Suprapubic skin (tissue), 3 donors: ENCODE data around the gene CHRNB2.

ENCODE experiments used
- CTCF ChIP-seq, 2 donors: fragments of 200-600 bp in 1 of 2; fragments of 450-650 bp in 1 of 2; sonication (generic) in 1 of 2; IDR thresholded peaks; one replicate each; pipeline ENCODE4 v1.5.1; 2016 to 2019; ENCODE audit warnings: antibody characterized with exemption in 2 of 2, mild to moderate bottlenecking in 1 of 2, moderate library complexity in 1 of 2
- EP300 ChIP-seq: sonication (generic); formaldehyde crosslinking; IDR thresholded peaks from one replicate; pipeline ENCODE4 v1.6.1; 2017; ENCODE audit warnings: antibody characterized with exemption
- POLR2A ChIP-seq, 2 donors: fragments of 450-650 bp; IDR thresholded peaks; one replicate each; pipeline ENCODE4 v1.6.1; 2017; ENCODE audit warnings: antibody characterized with exemption in 2 of 2, mild to moderate bottlenecking in 2 of 2, moderate library complexity in 2 of 2

DNA sequence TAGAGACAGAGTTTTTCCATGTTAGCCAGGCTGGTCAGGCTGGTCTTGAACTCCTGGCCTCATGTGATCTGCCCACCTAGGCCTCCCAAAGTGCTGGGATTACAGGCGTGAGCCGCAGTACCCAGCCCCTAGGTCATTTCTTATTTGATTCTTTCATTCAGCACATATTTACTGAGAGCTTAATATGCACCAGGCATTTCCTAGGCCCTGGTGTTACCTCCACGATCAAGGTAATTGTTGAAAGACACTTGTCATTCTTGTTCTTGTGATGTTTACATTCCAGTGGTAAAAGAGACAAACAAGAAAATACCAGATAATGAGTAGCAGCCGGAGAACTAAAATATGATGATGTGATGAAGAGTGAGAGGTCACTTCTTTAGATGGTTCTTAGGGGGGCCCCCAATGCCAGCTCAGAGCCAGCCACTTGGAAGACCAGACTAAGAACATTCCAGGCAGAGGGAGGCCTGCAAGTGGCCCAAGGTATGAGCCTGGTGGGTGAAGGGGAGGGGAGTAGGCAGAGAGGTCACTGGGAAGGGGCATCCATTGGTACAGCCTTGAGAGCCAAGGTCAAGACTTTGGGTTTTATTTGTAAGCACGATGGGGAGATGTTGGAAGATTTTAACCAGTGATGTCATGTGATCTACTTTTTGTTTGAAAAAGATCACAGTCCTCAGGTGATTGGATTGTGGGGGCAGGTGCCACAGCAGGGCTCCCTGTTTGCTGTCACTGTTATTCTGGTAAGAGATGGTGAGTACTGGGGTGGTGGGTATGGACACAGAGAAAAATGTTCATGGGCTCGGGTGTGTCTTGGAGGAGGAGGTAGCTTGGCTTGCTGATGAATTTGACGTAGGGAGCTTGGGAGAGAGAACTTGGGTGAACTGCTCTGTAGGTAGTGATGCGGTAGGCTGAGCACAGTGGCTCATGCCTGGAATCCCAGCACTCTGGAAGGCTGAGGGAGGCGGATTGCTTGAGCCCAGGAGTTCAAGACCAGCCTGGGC is 27.8 kb upstream of the CHRNB2 start:
- TF ChIP-seq CTCF (IDR thresholded peaks at IDR 0.05) (no peak), EP300 (no peak), POLR2A (IDR thresholded peaks at IDR 0.05) (no peak)
